ENCODE measurements around the gene DHCR7.

The DHCR7 gene

DNA sequence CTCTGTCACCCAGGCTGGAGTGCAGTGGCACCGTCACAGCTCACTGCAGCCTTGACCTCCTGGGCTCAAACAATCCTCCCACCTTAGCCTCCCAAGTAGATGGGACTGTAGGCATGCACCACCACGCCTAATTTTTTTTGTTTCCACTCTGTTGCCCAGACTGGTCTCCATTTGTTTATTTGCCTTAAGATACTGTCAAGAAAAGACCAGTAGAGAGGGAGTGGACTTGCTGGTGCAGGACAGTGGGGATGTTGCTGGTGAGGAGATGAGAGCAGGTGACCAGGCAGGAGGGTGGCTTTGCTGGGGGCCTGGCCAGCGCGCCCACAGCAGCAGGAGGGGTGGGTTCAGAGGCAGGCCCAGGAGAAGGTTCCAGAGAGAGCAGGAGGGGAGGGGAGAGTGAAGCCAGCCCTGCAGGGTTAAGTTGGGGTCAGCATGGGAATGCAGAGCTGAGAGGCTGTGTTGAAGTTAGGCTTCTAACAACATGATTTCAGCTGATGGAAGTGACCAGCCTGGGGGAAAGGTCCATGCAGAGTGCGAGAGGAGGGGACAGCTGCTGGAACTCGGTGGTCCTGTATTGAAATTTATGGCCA is 40.6 kb upstream of the DHCR7 start:
- peaks cover 41 to 87% of the 10 kb centered on the region in 2 donors for H3K36me3 ChIP-seq (ENCODE audit: control insufficient read depth in 1 of 2, insufficient read depth in 2 of 2, low read length in 2 of 2)
- H3K4me1 ChIP-seq (ENCODE audit: control insufficient read depth in 1 of 2, insufficient read depth in 2 of 2, low read length in 2 of 2) = no peaks in the 10 kb centered on the region
- H3K9ac ChIP-seq (ENCODE audit: low read depth in 1 of 2, low read length in 2 of 2) = no peak overlapping the region
- H3K27me3 ChIP-seq (ENCODE audit: control insufficient read depth in 1 of 2, insufficient read depth in 2 of 2, low read length in 2 of 2) = no peaks in the 10 kb centered on the region
- no peaks in the 10 kb centered on the region for H3K9me3 ChIP-seq (ENCODE audit: control insufficient read depth in 1 of 2, low read length in 2 of 2)
- H3K27ac ChIP-seq (ENCODE audit: low read depth, low read length) = no peak overlapping the region
- H3K4me3 ChIP-seq (ENCODE audit: low read depth in 1 of 2, low read length in 2 of 2) = no peak overlapping the region

- Histone ChIP-seq H3K4me3 (ENCODE audit: low read depth in 1 of 2, low read length in 2 of 2) (no peak overlapping the region), H3K4me1 (ENCODE audit: control insufficient read depth in 1 of 2, insufficient read depth in 2 of 2, low read length in 2 of 2) (no peaks in the 10 kb centered on the region), H3K27me3 (ENCODE audit: control insufficient read depth in 1 of 2, insufficient read depth in 2 of 2, low read length in 2 of 2) (no peaks in the 10 kb centered on the region), H3K9me3 (ENCODE audit: control insufficient read depth in 1 of 2, low read length in 2 of 2) (no peaks in the 10 kb centered on the region), H3K9ac (ENCODE audit: low read depth in 1 of 2, low read length in 2 of 2) (no peak overlapping the region), H3K36me3 (ENCODE audit: control insufficient read depth in 1 of 2, insufficient read depth in 2 of 2, low read length in 2 of 2) (peaks cover 55 to 92% of the 10 kb centered on the region in 2 donors), H3K27ac (ENCODE audit: low read depth, low read length) (no peak overlapping the region)
Observed at GRCh38 chr11:71486320-71486719, 38.1 kb upstream of the DHCR7 start.

- no peaks in the 10 kb centered on the region for H3K9me3 ChIP-seq (ENCODE audit: control insufficient read depth in 1 of 2, low read length in 2 of 2)
- H3K4me3 ChIP-seq (ENCODE audit: low read depth in 1 of 2, low read length in 2 of 2) = no peak overlapping the region
- H3K9ac ChIP-seq (ENCODE audit: low read depth in 1 of 2, low read length in 2 of 2) = no peak overlapping the region
- no peaks in the 10 kb centered on the region for H3K4me1 ChIP-seq (ENCODE audit: control insufficient read depth in 1 of 2, insufficient read depth in 2 of 2, low read length in 2 of 2)
- no peaks in the 10 kb centered on the region for H3K27me3 ChIP-seq (ENCODE audit: control insufficient read depth in 1 of 2, insufficient read depth in 2 of 2, low read length in 2 of 2)
- no peak overlapping the region for H3K27ac ChIP-seq (ENCODE audit: low read depth, low read length)
- H3K36me3 ChIP-seq (ENCODE audit: control insufficient read depth in 1 of 2, insufficient read depth in 2 of 2, low read length in 2 of 2) = peaks cover 58 to 92% of the 10 kb centered on the region in 2 donors
Observed at GRCh38 chr11:71485466-71485865, 37.3 kb upstream of the DHCR7 start.

- Histone ChIP-seq H3K27me3 (ENCODE audit: control insufficient read depth in 1 of 2, insufficient read depth in 2 of 2, low read length in 2 of 2) (no peaks in the 10 kb centered on the region), H3K36me3 (ENCODE audit: control insufficient read depth in 1 of 2, insufficient read depth in 2 of 2, low read length in 2 of 2) (peaks cover 58 to 92% of the 10 kb centered on the region in 2 donors)
Observed at GRCh38 chr11:71485063-71485399, 36.8 kb upstream of the DHCR7 start.

GRCh38 chr11:71484248-71485062 is 36.3 kb upstream of the DHCR7 start:
- Histone ChIP-seq H3K36me3 (ENCODE audit: control insufficient read depth in 1 of 2, insufficient read depth in 2 of 2, low read length in 2 of 2) (peaks cover 62 to 92% of the 10 kb centered on the region in 2 donors), H3K9me3 (ENCODE audit: control insufficient read depth in 1 of 2, low read length in 2 of 2) (no peaks in the 10 kb centered on the region), H3K9ac (ENCODE audit: low read depth in 1 of 2, low read length in 2 of 2) (no peak overlapping the region), H3K27me3 (ENCODE audit: control insufficient read depth in 1 of 2, insufficient read depth in 2 of 2, low read length in 2 of 2) (no peaks in the 10 kb centered on the region), H3K27ac (ENCODE audit: low read depth, low read length) (no peak overlapping the region), H3K4me1 (ENCODE audit: control insufficient read depth in 1 of 2, insufficient read depth in 2 of 2, low read length in 2 of 2) (no peaks in the 10 kb centered on the region), H3K4me3 (ENCODE audit: low read depth in 1 of 2, low read length in 2 of 2) (no peak overlapping the region)

More at GRCh38 chr11:71485063-71485399, 36.8 kb upstream of the DHCR7 start:
- H3K27ac ChIP-seq (ENCODE audit: low read depth, low read length) = no peak overlapping the region
- no peaks in the 10 kb centered on the region for H3K9me3 ChIP-seq (ENCODE audit: control insufficient read depth in 1 of 2, low read length in 2 of 2)
- H3K4me1 ChIP-seq (ENCODE audit: control insufficient read depth in 1 of 2, insufficient read depth in 2 of 2, low read length in 2 of 2) = no peaks in the 10 kb centered on the region
- H3K4me3 ChIP-seq (ENCODE audit: low read depth in 1 of 2, low read length in 2 of 2) = no peak overlapping the region
- H3K9ac ChIP-seq (ENCODE audit: low read depth in 1 of 2, low read length in 2 of 2) = no peak overlapping the region

DNA sequence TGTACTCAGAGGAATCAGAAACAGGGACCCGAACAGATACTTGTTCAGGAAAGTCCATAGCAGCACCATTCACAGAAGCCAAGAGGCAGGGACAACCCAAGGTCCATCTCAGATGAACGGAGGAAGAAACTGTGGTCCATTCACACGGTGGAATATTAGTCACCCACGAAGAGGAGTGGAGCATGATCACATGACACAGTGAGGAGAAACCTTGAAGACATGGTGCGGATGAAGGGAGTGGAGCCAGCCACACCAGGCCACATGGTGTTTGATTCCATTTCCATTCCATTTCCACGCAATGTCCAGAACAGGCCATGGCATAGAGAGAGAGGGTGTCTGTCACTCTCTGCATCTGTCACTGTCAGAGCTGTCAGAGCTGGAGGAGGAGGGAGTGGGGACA is 35.5 kb upstream of the DHCR7 start:
- H3K27ac ChIP-seq (ENCODE audit: low read depth, low read length) = no peak overlapping the region
- H3K9me3 ChIP-seq (ENCODE audit: control insufficient read depth in 1 of 2, low read length in 2 of 2) = no peaks in the 10 kb centered on the region
- H3K4me1 ChIP-seq (ENCODE audit: control insufficient read depth in 1 of 2, insufficient read depth in 2 of 2, low read length in 2 of 2) = no peaks in the 10 kb centered on the region
- no peaks in the 10 kb centered on the region for H3K27me3 ChIP-seq (ENCODE audit: control insufficient read depth in 1 of 2, insufficient read depth in 2 of 2, low read length in 2 of 2)
- peaks cover 65 to 91% of the 10 kb centered on the region in 2 donors for H3K36me3 ChIP-seq (ENCODE audit: control insufficient read depth in 1 of 2, insufficient read depth in 2 of 2, low read length in 2 of 2)
- no peak overlapping the region for H3K9ac ChIP-seq (ENCODE audit: low read depth in 1 of 2, low read length in 2 of 2)
- H3K4me3 ChIP-seq (ENCODE audit: low read depth in 1 of 2, low read length in 2 of 2) = no peak overlapping the region

DNA sequence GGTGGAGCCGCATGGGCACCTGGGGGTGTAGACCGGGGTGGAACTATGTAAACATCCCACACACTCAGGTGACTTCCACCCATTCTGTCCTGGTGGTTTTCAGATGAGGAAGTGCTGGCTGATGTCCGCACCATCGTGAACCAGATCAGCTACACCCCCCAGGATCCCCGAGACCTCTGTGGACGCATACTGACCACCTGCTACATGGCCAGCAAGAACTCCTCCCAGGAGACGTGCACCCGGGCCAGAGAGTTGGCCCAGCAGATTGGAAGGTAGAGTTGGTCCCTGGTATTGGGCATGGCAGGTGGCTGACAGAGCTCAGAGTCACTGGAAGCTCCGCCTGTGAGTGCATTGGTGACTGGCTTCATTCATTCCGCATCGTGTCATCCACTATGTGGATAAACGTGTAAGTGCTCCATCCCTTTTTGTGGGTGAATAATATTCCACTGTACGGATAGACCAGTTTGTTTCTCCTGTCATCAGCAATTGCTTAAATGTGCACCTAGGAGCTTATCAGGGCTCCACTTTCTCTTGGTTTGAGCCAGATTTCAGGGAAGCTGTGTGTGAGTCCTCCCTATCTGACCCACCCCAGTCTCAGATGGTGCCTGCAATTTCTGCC is 34.7 kb upstream of the DHCR7 start:
- no peaks in the 10 kb centered on the region for H3K9me3 ChIP-seq (ENCODE audit: control insufficient read depth in 1 of 2, low read length in 2 of 2)
- no peaks in the 10 kb centered on the region for H3K27me3 ChIP-seq (ENCODE audit: control insufficient read depth in 1 of 2, insufficient read depth in 2 of 2, low read length in 2 of 2)
- H3K27ac ChIP-seq (ENCODE audit: low read depth, low read length) = no peak overlapping the region
- H3K4me3 ChIP-seq (ENCODE audit: low read depth in 1 of 2, low read length in 2 of 2) = no peak overlapping the region
- H3K9ac ChIP-seq (ENCODE audit: low read depth in 1 of 2, low read length in 2 of 2) = no peak overlapping the region
- no peaks in the 10 kb centered on the region for H3K4me1 ChIP-seq (ENCODE audit: control insufficient read depth in 1 of 2, insufficient read depth in 2 of 2, low read length in 2 of 2)
- H3K36me3 ChIP-seq (ENCODE audit: control insufficient read depth in 1 of 2, insufficient read depth in 2 of 2, low read length in 2 of 2) = peaks cover 68 to 91% of the 10 kb centered on the region in 2 donors

GRCh38 chr11:71482216-71482615 is 34.0 kb upstream of the DHCR7 start:
- Histone ChIP-seq H3K9ac (ENCODE audit: low read depth in 1 of 2, low read length in 2 of 2) (no peak overlapping the region), H3K9me3 (ENCODE audit: control insufficient read depth in 1 of 2, low read length in 2 of 2) (no peaks in the 10 kb centered on the region), H3K36me3 (ENCODE audit: control insufficient read depth in 1 of 2, insufficient read depth in 2 of 2, low read length in 2 of 2) (peaks cover 73 to 95% of the 10 kb centered on the region in 2 donors), H3K4me3 (ENCODE audit: low read depth in 1 of 2, low read length in 2 of 2) (no peak overlapping the region), H3K27me3 (ENCODE audit: control insufficient read depth in 1 of 2, insufficient read depth in 2 of 2, low read length in 2 of 2) (no peaks in the 10 kb centered on the region), H3K27ac (ENCODE audit: low read depth, low read length) (no peak overlapping the region), H3K4me1 (ENCODE audit: control insufficient read depth in 1 of 2, insufficient read depth in 2 of 2, low read length in 2 of 2) (no peaks in the 10 kb centered on the region)

DNA sequence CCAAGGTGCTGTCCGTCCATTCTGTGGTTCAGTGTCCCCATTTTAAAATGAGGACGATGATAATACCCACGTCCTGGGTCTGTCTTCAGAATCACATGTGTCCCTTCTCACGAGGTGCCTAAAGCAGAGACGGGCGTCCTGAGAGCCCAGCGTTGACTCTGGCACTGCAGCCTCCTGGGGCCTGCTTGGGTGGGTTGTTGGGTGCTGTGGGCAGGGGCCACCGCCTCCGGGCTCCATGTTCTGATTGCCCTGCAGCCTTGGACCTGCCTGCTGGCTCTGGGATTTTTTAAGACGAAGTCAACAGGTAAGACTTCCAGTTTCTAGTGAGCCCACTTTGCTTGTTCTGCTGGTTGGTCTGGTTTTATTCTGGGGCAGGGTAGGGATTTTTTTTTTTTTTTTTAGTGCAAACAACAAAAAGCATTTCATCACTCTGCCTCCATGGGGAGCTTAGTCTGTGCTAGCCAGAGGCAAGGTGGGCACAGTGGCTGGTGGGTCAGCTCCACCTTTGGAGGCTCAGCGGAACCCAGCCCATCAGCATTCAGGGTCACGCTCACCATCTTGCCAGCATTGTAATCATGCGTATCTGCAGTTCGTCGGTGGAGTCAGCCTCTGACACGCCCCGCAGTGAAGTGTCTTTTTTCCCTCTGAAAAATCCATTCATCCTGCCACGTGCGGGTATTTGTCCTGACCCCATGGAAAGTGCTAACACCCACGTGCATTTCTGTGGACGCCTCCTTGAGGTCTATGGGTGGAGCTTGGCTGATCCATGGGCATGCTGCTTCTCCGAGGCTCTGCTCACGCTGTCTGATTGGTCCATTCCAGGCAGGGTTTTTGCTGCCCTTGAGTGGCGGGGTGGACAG is 33.1 kb upstream of the DHCR7 start:
- no peaks in the 10 kb centered on the region for H3K9me3 ChIP-seq (ENCODE audit: control insufficient read depth in 1 of 2, low read length in 2 of 2)
- no peak overlapping the region for H3K9ac ChIP-seq (ENCODE audit: low read depth in 1 of 2, low read length in 2 of 2)
- H3K27me3 ChIP-seq (ENCODE audit: control insufficient read depth in 1 of 2, insufficient read depth in 2 of 2, low read length in 2 of 2) = no peaks in the 10 kb centered on the region
- no peak overlapping the region for H3K27ac ChIP-seq (ENCODE audit: low read depth, low read length)
- no peak overlapping the region for H3K4me3 ChIP-seq (ENCODE audit: low read depth in 1 of 2, low read length in 2 of 2)
- H3K36me3 ChIP-seq (ENCODE audit: control insufficient read depth in 1 of 2, insufficient read depth in 2 of 2, low read length in 2 of 2) = peaks cover 73 to 97% of the 10 kb centered on the region in 2 donors
- H3K4me1 ChIP-seq (ENCODE audit: control insufficient read depth in 1 of 2, insufficient read depth in 2 of 2, low read length in 2 of 2) = no peaks in the 10 kb centered on the region

DNA sequence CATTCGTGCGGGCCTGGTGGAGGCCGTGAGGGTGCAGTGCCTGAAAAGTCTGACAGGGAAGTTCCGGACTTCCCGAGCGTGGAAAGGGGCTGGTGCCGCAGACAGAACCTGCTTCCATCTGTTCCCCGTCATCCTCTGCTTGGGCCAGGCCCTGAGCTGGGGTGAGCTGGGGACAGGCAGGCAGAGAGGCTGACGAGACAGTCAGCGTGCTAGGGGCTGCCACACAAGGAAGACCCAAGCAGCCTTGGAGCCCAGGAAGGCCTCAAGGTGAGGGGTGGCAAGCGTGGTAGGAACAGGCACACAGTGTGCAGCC is 30.3 kb upstream of the DHCR7 start:
- Histone ChIP-seq H3K9ac (ENCODE audit: low read depth in 1 of 2, low read length in 2 of 2) (no peak overlapping the region), H3K9me3 (ENCODE audit: control insufficient read depth in 1 of 2, low read length in 2 of 2) (no peaks in the 10 kb centered on the region), H3K4me3 (ENCODE audit: low read depth in 1 of 2, low read length in 2 of 2) (no peak overlapping the region), H3K27ac (ENCODE audit: low read depth, low read length) (no peak overlapping the region), H3K36me3 (ENCODE audit: control insufficient read depth in 1 of 2, insufficient read depth in 2 of 2, low read length in 2 of 2) (peaks cover 63 to 95% of the 10 kb centered on the region in 2 donors), H3K27me3 (ENCODE audit: control insufficient read depth in 1 of 2, insufficient read depth in 2 of 2, low read length in 2 of 2) (no peaks in the 10 kb centered on the region), H3K4me1 (ENCODE audit: control insufficient read depth in 1 of 2, insufficient read depth in 2 of 2, low read length in 2 of 2) (no peaks in the 10 kb centered on the region)
